ENCODE measurements around the gene ADAMTS15.

DNA sequence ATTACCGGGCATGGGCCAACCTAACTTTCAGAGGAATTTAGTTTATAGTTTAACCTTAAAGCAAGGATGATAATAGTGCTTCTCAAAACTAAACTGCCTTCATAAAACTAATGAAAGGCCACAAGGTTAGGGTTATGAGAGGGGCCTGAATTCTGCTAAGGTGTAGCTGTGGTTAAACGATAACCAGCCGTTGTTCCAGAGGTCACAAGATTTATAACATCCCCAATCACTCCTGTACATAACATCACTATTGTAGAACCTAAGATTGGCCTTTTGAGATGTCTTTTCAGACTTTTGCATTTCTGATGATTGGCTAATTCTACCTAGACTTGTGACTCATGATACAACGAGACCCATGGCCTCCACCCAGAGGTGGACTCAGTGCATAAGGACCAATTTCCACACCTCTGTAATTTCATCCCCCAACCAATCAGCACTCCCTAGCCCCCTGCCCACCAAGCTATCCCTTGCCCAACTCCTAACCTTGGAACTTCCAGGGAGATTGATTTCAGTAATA lies 69.8 kb downstream of the ADAMTS15 start:
- TF ChIP-seq CTCF (conservative IDR thresholded peaks at IDR 0.05 in 1 of 2, IDR thresholded peaks at IDR 0.05 in 1 of 2; ENCODE audit: low read depth in 1 of 2, low read length in 2 of 2) (no peak), EZH2 (IDR thresholded peaks at IDR 0.05; ENCODE audit: low read length, missing control alignments) (no peak)
